Measurements from ENCODE around the gene RALGPS1.

The RALGPS1 gene

DNA sequence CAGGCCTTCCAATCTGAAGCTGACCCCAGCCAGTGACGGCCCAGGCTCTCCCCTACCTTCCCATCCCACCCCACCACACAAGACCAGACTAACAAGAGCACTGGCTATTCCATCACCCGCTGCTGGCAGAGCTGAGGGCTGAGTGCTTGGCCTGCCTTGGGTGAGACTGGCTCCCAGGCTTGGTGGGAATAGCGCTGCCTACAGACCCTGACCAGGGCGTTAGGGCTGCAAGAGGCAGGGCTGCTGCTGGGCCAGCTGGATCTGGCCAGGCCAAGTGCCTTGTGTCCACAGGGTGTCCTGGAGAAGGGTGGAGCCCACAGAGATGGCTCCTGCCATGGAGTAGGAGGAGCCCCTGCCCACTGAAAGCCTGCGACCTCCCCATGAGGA is 239.4 kb downstream of the RALGPS1 start:
- DNase-seq (ENCODE audit: extremely low spot score), result no peak
- ChIA-PET POLR2A (no interaction called here), CTCF (no interaction called here)
- no peak for TF ChIP-seq FOXK2 (IDR thresholded peaks at IDR 0.05)
- TF ChIP-seq ZNF384 (IDR thresholded peaks at IDR 0.05), result no peak
- TF ChIP-seq ELF4 (IDR thresholded peaks at IDR 0.05), result no peak

DNA sequence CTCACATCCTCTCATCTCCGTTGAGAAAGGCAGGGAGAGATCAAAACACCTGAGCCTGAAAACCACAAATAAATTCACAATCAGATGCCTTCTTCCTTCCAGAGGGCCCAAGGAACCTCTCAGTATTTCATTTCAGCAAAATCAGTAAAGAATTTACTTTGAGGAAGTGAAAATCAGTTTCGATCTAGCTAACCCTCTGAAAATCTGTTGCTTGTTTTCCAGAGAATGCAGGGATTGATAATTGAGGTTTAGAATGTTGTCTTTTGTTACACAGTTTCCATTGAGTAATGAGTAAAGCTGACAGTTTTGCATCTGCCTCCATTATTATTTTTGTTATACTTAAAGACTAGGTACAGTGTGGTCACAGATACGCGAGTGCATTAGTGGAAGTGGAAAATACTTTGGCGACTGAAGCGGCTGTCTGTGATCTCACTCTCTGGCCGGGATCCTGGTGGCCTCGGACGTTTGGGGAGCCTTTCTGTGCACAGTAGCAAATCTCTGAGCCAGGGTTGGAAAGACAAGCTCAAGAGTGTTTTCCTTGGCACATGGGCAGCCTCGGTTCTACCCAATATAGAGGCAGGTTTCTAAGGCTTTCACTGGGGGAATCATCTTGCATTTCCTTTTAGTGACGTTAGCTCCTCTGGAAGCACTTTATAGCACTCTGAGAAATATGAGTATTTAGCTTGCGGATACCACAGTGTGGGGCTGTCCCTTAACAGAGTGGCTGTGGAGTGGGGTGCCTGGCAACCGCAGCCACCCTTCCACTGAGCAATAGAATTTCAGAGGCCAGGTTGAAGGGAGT is 240.0 kb downstream of the RALGPS1 start:
- ChIA-PET CTCF (no interaction called here), POLR2A (no interaction called here)
- TF ChIP-seq CTBP1 (IDR thresholded peaks at IDR 0.05; ENCODE audit: borderline replicate concordance), result no peak
- TF ChIP-seq LEF1 (IDR thresholded peaks at IDR 0.05; ENCODE audit: borderline replicate concordance), result no peak
- no peak for DNase-seq (ENCODE audit: extremely low spot score)

DNA sequence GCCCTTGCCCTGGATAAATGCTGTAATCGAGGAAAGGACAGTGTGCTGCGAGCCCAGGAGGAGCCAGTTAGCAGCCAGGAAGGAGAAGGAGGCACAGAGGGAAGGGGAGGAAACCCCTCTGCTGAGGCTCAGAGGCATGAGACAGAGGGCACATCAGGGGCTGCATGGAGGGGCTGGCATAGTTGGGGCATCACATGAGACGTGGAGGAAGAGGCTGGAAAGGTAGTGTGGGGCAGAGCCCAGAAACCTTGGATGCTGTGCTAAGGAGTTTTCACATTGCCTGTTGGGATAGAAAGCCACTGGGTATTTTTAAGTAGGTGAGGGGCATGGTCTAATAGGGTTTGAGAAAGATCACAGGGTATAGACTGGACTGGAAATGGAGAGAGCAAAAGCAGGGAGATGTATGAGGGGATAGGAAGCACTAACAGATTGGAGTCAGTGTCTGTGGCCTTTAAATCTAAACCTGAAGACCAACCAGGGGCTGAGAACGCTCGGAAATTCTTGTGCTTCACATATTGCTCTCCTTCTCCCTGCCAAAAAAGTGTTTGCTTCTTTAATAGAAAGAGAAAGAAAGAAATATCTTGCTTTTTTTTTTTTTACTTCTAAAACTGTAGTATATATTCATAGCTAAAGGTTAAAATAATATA is 240.9 kb downstream of the RALGPS1 start:
- TF ChIP-seq BHLHE40 (IDR thresholded peaks at IDR 0.05; ENCODE audit: borderline replicate concordance) (no peak), ELF4 (IDR thresholded peaks at IDR 0.05) (no peak), L3MBTL2 (conservative IDR thresholded peaks at IDR 0.05) (no peak), CTBP1 (IDR thresholded peaks at IDR 0.05; ENCODE audit: borderline replicate concordance) (no peak), ZNF384 (IDR thresholded peaks at IDR 0.05) (no peak), FOXK2 (IDR thresholded peaks at IDR 0.05) (no peak), SP1 (IDR thresholded peaks at IDR 0.05) (no peak), HDGF (IDR thresholded peaks at IDR 0.05; ENCODE audit: borderline replicate concordance) (no peak), ARNT (IDR thresholded peaks at IDR 0.05) (no peak), FOXM1 (IDR thresholded peaks at IDR 0.05; ENCODE audit: borderline replicate concordance) (no peak), LEF1 (IDR thresholded peaks at IDR 0.05; ENCODE audit: borderline replicate concordance) (no peak), FOXA1 (IDR thresholded peaks at IDR 0.05) (no peak), SUZ12 (IDR thresholded peaks at IDR 0.05) (no peak), TARDBP (IDR thresholded peaks at IDR 0.05) (no peak), NFRKB (IDR thresholded peaks at IDR 0.05) (no peak)
- TF ChIP-seq, protein P1, sequence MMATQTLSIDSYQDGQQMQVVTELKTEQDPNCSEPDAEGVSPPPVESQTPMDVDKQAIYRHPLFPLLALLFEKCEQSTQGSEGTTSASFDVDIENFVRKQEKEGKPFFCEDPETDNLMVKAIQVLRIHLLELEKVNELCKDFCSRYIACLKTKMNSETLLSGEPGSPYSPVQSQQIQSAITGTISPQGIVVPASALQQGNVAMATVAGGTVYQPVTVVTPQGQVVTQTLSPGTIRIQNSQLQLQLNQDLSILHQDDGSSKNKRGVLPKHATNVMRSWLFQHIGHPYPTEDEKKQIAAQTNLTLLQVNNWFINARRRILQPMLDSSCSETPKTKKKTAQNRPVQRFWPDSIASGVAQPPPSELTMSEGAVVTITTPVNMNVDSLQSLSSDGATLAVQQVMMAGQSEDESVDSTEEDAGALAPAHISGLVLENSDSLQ (IDR thresholded peaks at IDR 0.05), result no peak
- DNase-seq (ENCODE audit: extremely low spot score), result no peak
- POLR2A ChIA-PET, result no interaction called here
- CTCF ChIA-PET, result no interaction called here

DNA sequence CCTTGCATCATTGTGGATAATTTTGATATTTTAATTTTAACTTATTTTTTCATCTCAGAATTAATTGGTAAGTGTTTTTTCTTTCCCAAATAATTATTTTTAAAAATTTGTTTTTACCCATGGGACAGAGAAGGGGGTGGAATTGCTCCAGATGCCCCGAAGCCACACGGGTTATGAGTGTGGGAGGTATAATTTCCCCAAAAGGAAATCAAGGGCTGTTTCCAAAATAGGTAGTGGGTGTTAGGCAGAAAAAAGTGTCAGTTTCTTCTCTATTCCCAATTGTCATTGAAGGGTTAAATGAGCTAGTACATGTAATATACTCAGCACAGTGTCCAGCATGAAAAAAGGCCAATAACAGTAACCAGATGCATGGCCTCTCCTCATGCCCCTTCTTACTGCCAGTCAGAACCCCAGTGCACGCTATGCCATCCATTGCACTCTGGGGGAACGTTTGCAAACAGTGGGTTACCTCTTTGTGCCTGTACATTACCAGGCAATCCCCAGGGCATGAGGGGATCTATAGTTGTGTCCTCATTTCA is 244.3 kb downstream of the RALGPS1 start:
- no peak for TF ChIP-seq BHLHE40 (IDR thresholded peaks at IDR 0.05; ENCODE audit: borderline replicate concordance)
- TF ChIP-seq L3MBTL2 (conservative IDR thresholded peaks at IDR 0.05), result no peak
- TF ChIP-seq ARNT (IDR thresholded peaks at IDR 0.05), result no peak
- TF ChIP-seq HDGF (IDR thresholded peaks at IDR 0.05; ENCODE audit: borderline replicate concordance), result no peak
- TF ChIP-seq FOXK2 (IDR thresholded peaks at IDR 0.05), result no peak
- TF ChIP-seq TARDBP (IDR thresholded peaks at IDR 0.05), result no peak
- TF ChIP-seq ZNF384 (IDR thresholded peaks at IDR 0.05), result no peak
- TF ChIP-seq FOXA1 (IDR thresholded peaks at IDR 0.05), result no peak
- no peak for TF ChIP-seq FOXM1 (IDR thresholded peaks at IDR 0.05; ENCODE audit: borderline replicate concordance)
- no peak for TF ChIP-seq ELF4 (IDR thresholded peaks at IDR 0.05)
- no peak for TF ChIP-seq SP1 (IDR thresholded peaks at IDR 0.05)
- no peak for TF ChIP-seq NFRKB (IDR thresholded peaks at IDR 0.05)
- TF ChIP-seq, protein P1 (IDR thresholded peaks at IDR 0.05), result no peak
- TF ChIP-seq SUZ12 (IDR thresholded peaks at IDR 0.05), result no peak
- TF ChIP-seq CTBP1 (IDR thresholded peaks at IDR 0.05; ENCODE audit: borderline replicate concordance), result no peak
- TF ChIP-seq LEF1 (IDR thresholded peaks at IDR 0.05; ENCODE audit: borderline replicate concordance), result no peak
- CTCF ChIA-PET, result no interaction called here
- no peak for DNase-seq (ENCODE audit: extremely low spot score)
- POLR2A ChIA-PET, result no interaction called here

DNA sequence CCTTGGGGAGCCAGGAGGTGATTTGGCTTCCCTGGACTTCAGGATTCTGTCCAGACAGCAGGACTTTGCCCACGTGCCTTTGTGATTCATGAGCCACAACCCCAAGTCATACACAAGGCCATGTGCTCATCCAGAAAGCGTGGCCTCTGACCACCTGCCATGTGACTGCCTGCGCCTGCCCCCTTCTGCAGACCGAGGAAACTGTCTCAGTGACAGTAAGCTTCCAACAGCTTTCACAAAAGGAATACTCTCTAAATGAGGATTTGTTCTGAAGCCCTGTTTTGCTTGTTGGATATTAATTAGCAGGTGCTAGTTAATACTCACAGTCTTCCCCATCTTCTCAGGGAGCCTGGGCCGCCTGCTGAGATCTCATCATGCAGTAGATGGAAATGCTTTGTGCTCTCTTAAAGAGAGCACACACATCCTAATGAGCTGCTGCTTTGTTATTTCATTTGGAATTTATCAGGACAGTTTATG is 244.8 kb downstream of the RALGPS1 start:
- POLR2A ChIA-PET, result no interaction called here
- DNase-seq (ENCODE audit: extremely low spot score), result no peak

DNA sequence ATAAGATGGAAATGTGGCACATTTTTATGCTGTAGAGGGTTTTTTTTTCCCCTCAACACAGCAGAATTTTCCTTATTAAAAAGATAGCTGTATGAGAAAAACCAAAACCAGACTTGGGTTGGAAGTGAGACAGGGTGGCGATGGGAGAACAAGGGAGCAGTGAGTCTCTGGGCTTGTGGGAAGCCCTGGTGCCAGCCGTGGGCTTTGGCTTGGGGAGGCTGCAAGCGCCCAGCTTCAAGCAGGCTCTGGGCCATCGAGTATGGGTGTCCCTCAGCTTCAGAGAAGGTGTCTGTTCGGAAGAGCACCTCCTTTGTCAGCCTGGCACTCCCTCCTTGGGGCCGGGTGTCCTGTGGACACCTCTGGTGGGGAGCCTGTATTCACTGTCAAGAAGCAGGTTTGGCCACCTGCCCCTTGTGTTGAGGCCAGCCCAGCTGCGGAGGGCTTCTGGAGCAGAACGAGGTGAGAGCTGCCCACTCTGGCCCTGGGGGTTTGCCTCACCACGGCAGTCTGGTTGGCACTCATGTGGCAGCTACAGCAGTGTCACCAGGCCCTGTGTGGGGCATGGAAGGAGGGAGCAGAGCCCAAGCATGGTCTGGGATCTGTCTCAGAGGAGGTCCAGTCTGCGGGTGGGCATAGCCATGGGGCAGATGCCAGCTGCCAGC is 245.5 kb downstream of the RALGPS1 start:
- CTCF ChIA-PET, result no interaction called here
- POLR2A ChIA-PET, result no interaction called here
- TF ChIP-seq HDGF (IDR thresholded peaks at IDR 0.05; ENCODE audit: borderline replicate concordance) (no peak), CTBP1 (IDR thresholded peaks at IDR 0.05; ENCODE audit: borderline replicate concordance) (no peak), NFRKB (IDR thresholded peaks at IDR 0.05) (no peak), FOXK2 (IDR thresholded peaks at IDR 0.05) (no peak), ZNF384 (IDR thresholded peaks at IDR 0.05) (no peak), ELF4 (IDR thresholded peaks at IDR 0.05) (no peak), TARDBP (IDR thresholded peaks at IDR 0.05) (no peak), SP1 (IDR thresholded peaks at IDR 0.05) (no peak), LEF1 (IDR thresholded peaks at IDR 0.05; ENCODE audit: borderline replicate concordance) (no peak), ARNT (IDR thresholded peaks at IDR 0.05) (no peak), SUZ12 (IDR thresholded peaks at IDR 0.05) (no peak), BHLHE40 (IDR thresholded peaks at IDR 0.05; ENCODE audit: borderline replicate concordance) (no peak), FOXA1 (IDR thresholded peaks at IDR 0.05) (no peak), FOXM1 (IDR thresholded peaks at IDR 0.05; ENCODE audit: borderline replicate concordance) (no peak), L3MBTL2 (conservative IDR thresholded peaks at IDR 0.05) (no peak)
- TF ChIP-seq, protein P1 (IDR thresholded peaks at IDR 0.05), result no peak
- DNase-seq (ENCODE audit: extremely low spot score), result no peak

More for the DNA sequence above, 244.8 kb downstream of the RALGPS1 start:
- CTCF ChIA-PET, result no interaction called here
- TF ChIP-seq BHLHE40 (IDR thresholded peaks at IDR 0.05; ENCODE audit: borderline replicate concordance) (no peak), HDGF (IDR thresholded peaks at IDR 0.05; ENCODE audit: borderline replicate concordance) (no peak), NFRKB (IDR thresholded peaks at IDR 0.05) (no peak), FOXK2 (IDR thresholded peaks at IDR 0.05) (no peak), FOXM1 (IDR thresholded peaks at IDR 0.05; ENCODE audit: borderline replicate concordance) (no peak), L3MBTL2 (conservative IDR thresholded peaks at IDR 0.05) (no peak), LEF1 (IDR thresholded peaks at IDR 0.05; ENCODE audit: borderline replicate concordance) (no peak), SUZ12 (IDR thresholded peaks at IDR 0.05) (no peak), TARDBP (IDR thresholded peaks at IDR 0.05) (no peak)

All from HEK293T (cell line).